ENCODE data around the gene TNNI3. TPM values are rescaled to one million over a fixed set of nuclear protein-coding genes. Genes with fewer than 3 reads are reported as not detected.
A peak's percentile ranks its signal among the peaks of the same experiment; 100 is the strongest.

The TNNI3 gene
- total and polyA plus RNA-seq, 9 of the 15 experiments (the other 6 are each of a cell fraction or from before 2014, with no cell fraction given): 4.7 to 158 (median 42.0) TPM

GRCh38 chr19:55145232-55145631 is 12.3 kb downstream of the TNNI3 start:
- in situ Hi-C loops (cut with MboI) (loop anchor here (25.0 kb wide), 1 partner anchor 492 kb away; the partner anchor contains the start of genes CCDC106, ZNF580 and ZNF581), intact Hi-C loops (cut with micrococcal nuclease) (loop anchor here (10.0 kb wide), 1 partner anchor 490 kb away; no protein-coding TSS in a partner anchor)
- Histone ChIP-seq H3K4me3 (peak overlapping the region; percentile 88), H3K4me2 (ENCODE audit: insufficient read depth, low read length) (peak overlapping the region; percentile 83), H3K27me3 (ENCODE audit: control insufficient read depth in 2 of 2, insufficient read depth in 2 of 2, low read length in 2 of 2) (no peaks in the 10 kb centered on the region), H2AFZ (ENCODE audit: low read depth, low read length) (no peak overlapping the region), H3K79me2 (ENCODE audit: control insufficient read depth, insufficient read depth, low read length) (peaks cover 16% of the 10 kb centered on the region), H3K9me3 (replicated peaks; ENCODE audit: control insufficient read depth, insufficient read depth, low read depth, low read length) (no peaks in the 10 kb centered on the region), H3K4me1 (replicated peaks in 1 of 2; ENCODE audit: control insufficient read depth in 2 of 2, insufficient read depth in 2 of 2, low read length in 2 of 2) (peaks cover 16 to 54% of the 10 kb centered on the region in 2 experiments), H3K36me3 (ENCODE audit: control insufficient read depth, insufficient read depth, low read length) (peaks cover 25% of the 10 kb centered on the region), H3K27ac (ENCODE audit: extremely low read depth, low read depth, low read length) (peak overlapping the region; percentile 64; the same call in 2 of the 3 replicates), H4K20me1 (replicated peaks; ENCODE audit: control insufficient read depth, insufficient read depth, low read length) (no peaks in the 10 kb centered on the region), H3K9ac (ENCODE audit: insufficient read depth in 1 of 2, low read depth in 2 of 2, low read length in 2 of 2) (peak overlapping the region; percentile 57 to 75; a peak in 3 of 4 replicates), H3K9me1 (ENCODE audit: control insufficient read depth, insufficient read depth, low read length) (no peaks in the 10 kb centered on the region)
- BruUV-seq (replicated peaks): no TSS peak
- ATAC-seq: no peak
- peak in 2 of 4 experiments; percentile 8 to 52 for DNase-seq (ENCODE audit: extremely low read depth in 1 of 4, low spot score in 3 of 4)
- CTCF ChIA-PET (ENCODE audit: low intra/inter-chr PET ratio): interaction anchor here (0.9 to 1.5 kb wide), 2 partner anchors 15 to 358 kb away, joined by 3 to 6 read pairs; no protein-coding TSS in a partner anchor
- POLR2A ChIA-PET: no interaction called here
- FAIRE-seq: peak; percentile 70
- 0% methylated on average over 1 of the region's 3 CpGs for WGBS (ENCODE audit: insufficient coverage, low coverage, missing lambda C conversion rate)
- peak; percentile 100 for TF ChIP-seq ZNF263 (CRISPR knock-in tag; IDR thresholded peaks at IDR 0.05; ENCODE audit: borderline replicate concordance)
- peak in 1 of 2 experiments; percentile 38; a peak in 1 of 4 replicates for TF ChIP-seq ETV6 (IDR thresholded peaks at IDR 0.05; ENCODE audit: borderline replicate concordance in 1 of 2, low read depth in 2 of 2, low read length in 1 of 2)
- TF ChIP-seq ETV6 (CRISPR knock-in tag; IDR thresholded peaks at IDR 0.05; ENCODE audit: borderline replicate concordance): no peak
- no peak for TF ChIP-seq TBL1XR1 (IDR thresholded peaks at IDR 0.05; ENCODE audit: low read length in 2 of 2)
- no peak for TF ChIP-seq ZNF239 (CRISPR knock-in tag; IDR thresholded peaks at IDR 0.05)
- TF ChIP-seq MAX (CRISPR knock-in tag; IDR thresholded peaks at IDR 0.05): peak; percentile 8; the same call in 1 of the 2 replicates
- TF ChIP-seq EGR1 (conservative IDR thresholded peaks at IDR 0.05): peak; percentile 27
- peak; percentile 70; the same call in 1 of the 2 replicates for TF ChIP-seq MTA1 (IDR thresholded peaks at IDR 0.05; ENCODE audit: borderline replicate concordance)
- TF ChIP-seq E2F6 (IDR thresholded peaks at IDR 0.05; ENCODE audit: borderline replicate concordance in 1 of 2, extremely low read depth in 1 of 2, insufficient read depth in 1 of 2, insufficient read length in 1 of 2, low read depth in 1 of 2, low read length in 1 of 2, poor library complexity in 1 of 2, severe bottlenecking in 1 of 2): peak in 1 of 2 experiments; percentile 12
- no peak for TF ChIP-seq ZNF589 (CRISPR knock-in tag; IDR thresholded peaks at IDR 0.05; ENCODE audit: low read depth)
- no peak for TF ChIP-seq RBM17 (IDR thresholded peaks at IDR 0.05; ENCODE audit: borderline replicate concordance, low read depth, low read length)
- TF ChIP-seq, protein P1, sequence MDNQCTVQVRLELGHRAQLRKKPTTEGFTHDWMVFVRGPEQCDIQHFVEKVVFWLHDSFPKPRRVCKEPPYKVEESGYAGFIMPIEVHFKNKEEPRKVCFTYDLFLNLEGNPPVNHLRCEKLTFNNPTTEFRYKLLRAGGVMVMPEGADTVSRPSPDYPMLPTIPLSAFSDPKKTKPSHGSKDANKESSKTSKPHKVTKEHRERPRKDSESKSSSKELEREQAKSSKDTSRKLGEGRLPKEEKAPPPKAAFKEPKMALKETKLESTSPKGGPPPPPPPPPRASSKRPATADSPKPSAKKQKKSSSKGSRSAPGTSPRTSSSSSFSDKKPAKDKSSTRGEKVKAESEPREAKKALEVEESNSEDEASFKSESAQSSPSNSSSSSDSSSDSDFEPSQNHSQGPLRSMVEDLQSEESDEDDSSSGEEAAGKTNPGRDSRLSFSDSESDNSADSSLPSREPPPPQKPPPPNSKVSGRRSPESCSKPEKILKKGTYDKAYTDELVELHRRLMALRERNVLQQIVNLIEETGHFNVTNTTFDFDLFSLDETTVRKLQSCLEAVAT (IDR thresholded peaks at IDR 0.05): 0 out of 4 replicates have a peak, but pooled peaks of 1 of the 2 experiments have one; percentile 25
- TF ChIP-seq ZNF431 (CRISPR knock-in tag; IDR thresholded peaks at IDR 0.05): no peak
- TF ChIP-seq GATAD2A (IDR thresholded peaks at IDR 0.05): peak; percentile 69; the same call in 1 of the 2 replicates
- TF ChIP-seq SPI1 (IDR thresholded peaks at IDR 0.05; ENCODE audit: borderline replicate concordance, low read depth, low read length): peak; percentile 93
- no peak for TF ChIP-seq NR4A1 (CRISPR knock-in tag; IDR thresholded peaks at IDR 0.05)
- TF ChIP-seq NR4A1 (tag; IDR thresholded peaks at IDR 0.05): no peak
- peak; percentile 59 for TF ChIP-seq PKNOX1 (IDR thresholded peaks at IDR 0.05)
- peak; percentile 20; the same call in 1 of the 2 replicates for TF ChIP-seq DPF2 (IDR thresholded peaks at IDR 0.05)
